ENCODE data around the gene CACHD1.

Gene CACHD1

DNA sequence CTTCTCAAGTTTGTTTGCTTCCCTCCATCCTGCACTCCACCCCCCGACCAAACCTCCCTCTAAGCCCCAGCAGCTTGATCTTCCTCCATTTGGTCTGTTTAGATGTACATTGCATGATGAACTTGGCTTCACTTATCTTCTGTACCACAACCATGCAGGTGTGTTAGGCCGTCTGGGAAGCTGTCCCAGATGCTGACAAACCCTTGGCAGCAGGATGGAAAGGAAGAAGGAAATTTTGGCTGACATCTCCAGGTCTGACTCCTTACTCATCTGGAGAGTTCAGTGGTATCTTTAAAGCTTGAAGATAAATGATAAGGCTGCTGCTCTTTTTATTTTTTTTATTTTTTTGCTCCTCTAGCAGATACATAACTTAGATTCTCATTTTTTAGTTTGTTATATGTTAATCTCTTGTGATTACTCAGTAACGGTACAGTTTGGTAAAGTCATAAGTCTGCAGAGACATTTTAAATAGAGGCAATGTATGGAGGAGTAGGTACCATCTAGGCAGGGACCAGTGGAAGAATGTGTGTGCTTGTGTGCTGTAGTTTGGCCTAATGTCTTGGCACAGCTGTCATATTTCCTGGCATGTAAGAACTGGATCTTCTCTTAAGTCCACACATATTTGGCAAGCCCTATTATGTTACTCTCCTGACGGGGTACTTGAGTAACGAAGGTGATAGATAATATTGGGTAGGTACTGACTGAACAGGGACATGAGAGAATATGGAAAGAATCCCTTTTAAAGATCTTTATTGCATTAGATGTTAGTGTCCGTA, 79.7 kb downstream of the CACHD1 start:
- DNase-seq (ENCODE audit: low read depth in 2 of 2) = no peak

DNA sequence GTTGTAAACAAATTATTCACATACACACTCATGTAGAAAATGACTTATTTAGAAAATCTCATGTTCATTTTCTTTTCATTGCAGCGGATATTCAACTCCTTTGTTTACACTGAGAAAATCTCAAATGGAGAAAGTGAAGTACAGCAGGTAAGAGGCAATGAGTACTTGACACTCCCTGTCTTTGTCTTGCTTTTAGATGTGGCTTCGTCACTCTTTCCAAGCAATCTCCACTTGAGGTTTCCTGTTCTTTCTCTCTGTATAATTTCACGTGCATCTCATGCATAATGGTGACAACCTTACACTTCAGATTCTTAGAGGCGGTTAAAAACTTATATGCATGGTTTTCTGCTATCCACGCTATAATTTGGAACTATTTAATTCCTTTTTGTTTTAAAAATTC, 80.6 kb downstream of the CACHD1 start:
- DNase-seq (ENCODE audit: low read depth in 2 of 2) = no peak

DNA sequence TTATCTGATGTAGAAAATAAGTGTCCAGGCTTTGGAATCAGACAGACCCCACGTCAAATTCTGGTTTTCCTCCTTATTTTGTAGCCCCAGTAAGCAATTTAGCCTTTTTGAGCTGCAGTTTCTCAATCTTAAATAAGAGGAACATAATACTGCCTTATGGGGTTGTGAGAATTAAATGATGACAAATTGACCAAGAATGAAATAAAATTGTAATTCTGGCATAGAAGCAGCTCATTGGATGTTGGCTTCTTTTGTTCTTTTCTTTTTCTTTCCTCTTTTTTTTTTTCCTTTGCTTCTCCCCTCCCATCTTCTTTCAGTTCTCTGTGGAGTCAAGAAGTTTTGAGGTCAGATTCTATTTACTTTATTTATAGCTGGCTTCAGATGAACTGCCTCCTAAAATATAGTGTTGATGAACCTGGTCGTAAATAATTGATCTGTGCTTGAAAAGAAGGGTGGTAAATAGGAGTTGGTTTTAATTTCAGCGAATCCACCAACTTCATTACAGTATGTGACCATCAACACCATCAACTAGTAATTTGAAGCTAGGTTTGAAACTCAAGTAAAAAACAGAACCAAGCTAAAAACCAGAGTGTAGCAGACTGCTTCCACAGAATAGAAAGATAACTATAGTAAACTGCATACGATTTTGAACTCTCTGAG, 81.1 kb downstream of the CACHD1 start:
- DNase-seq (ENCODE audit: low read depth in 2 of 2) = no peak

DNA sequence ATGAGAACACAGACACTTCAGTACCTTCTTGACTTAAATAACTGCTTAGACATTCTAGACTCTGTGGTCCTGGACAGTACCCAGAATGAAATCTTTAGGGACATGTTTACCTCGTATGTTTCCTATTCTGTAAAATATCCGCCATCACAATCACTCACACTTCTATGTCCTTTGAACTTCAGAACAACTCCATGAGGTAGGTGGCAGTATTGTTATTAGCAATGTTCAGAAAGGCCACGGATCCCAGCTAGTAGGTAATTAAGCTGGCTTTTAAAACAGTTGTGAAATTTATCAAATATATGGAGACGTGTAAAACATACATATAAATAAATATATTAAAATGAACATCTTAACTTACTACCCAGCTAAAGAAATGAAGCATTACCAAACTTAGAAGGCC, 83.4 kb downstream of the CACHD1 start:
- no peak for DNase-seq (ENCODE audit: low read depth in 2 of 2)

DNA sequence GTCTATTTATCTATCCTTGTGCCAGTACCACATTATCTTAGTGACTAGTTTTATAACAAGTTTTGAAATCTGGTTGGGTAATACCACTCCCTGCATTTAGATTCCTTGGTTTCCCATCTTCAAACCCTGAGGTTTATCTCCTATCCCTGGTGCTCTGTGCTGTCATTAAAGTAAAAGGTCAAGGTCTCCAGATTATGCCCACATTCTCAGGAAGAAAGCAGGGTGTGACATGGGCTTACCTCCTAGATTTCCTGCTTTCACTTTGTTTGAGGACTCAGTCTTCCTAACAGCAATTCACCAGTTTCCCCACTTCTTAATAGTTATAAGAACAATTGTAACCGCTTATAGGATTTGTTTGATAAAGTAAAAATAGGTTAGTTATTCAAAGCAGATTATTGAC, 86.0 kb downstream of the CACHD1 start:
- DNase-seq (ENCODE audit: low read depth in 2 of 2) = no peak

DNA sequence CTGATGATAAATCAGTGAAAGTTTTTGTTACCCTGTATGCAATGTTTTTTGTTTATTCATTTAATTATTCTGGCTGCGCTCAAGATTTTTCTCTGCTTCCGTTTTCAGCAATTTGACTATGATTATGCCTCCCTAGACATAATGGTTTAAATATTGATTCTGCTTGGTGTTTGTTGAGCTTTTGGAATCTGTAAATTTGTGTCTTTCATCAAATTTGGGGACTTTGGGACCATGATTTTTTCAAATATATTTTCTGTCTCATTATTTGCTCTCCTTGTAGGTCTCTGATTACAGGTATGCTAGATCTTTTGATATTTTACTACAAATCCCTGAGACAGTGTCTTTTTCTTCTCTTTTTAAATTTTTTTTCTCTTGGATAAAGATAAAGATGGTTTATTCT, 92.1 kb downstream of the CACHD1 start:
- no peak for DNase-seq (ENCODE audit: low read depth in 2 of 2)

DNA sequence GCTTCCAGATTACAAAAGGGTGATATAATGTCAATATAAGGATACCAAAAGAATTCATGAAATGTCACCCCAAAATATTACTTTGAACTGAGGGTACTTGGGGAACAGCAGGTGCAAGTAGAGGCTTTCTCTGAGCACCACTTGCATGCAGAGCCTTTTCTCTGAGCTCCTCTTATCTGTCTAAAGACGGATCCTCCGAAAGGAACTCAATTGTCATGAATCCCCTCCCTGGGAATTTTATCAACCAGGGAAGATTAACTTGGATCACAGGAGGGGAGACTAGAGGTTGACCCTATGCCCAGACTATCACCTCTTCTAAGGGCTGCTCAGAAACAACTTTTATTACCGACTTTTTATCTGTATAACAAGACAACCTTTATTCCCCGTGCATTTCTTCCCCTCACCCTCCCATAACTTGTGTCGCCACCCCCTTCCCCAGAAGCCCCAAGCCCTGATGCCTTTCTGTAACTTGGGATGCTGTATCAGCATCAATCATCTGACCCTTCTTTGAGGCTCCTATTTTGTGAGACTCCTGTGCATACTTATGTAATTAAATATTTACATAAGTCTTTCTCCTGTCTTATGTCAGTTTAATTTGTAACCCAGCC, 94.1 kb downstream of the CACHD1 start:
- no peak for DNase-seq (ENCODE audit: low read depth in 2 of 2)

DNA sequence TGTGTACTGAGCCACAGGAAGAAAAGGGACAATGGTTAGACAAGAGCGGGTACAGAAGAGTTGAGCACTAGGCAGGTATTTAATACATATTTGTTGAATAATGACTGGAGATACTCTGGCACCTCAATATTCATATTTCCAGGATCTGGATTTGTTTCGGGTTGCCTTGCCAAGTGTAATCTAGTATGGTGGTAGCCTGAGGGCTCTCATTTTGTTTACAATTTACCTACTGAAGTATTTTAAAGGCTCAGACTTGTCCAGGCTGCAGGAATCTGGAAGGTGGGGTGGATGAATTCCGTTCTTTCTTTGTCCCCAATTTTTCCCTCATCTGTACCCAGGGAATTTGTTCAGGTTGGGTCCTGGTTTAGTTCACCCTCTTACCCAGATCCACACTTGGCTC, 95.0 kb downstream of the CACHD1 start:
- DNase-seq (ENCODE audit: low read depth in 2 of 2) = no peak

DNA sequence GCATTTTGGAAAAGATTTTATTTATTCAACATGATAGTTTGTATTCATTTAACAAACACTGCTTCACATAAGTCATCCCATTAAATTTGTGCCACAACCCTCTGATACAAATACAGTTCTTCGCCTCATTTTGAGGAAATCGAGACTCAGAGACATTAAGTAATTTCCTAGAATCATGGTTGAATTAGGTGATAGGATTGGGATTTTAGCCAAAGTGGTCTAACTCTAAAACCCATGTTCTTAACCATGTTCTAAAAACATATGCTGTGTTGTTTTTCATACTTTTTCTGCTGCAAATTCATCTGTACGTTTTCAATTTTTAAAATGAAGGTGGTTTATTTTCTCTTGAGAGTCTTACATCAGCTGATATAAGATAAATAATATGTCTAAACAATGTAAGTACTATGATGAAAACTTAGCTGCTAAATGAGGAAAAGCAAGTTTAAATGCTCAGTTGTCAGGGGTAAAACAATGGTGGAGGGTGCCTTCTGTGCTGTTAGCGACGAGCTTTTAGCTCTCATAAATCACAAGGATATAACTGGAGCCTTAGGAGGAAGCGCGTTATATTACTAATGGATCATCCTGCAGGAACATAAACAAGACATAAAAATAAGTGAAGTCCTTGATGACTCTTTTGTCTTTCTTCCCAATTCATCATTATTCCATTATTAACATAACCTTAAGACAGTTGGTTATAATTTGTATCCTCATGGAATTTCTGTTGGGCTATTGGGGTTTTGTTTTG, 97.7 kb downstream of the CACHD1 start:
- no peak for DNase-seq (ENCODE audit: low read depth in 2 of 2)

DNA sequence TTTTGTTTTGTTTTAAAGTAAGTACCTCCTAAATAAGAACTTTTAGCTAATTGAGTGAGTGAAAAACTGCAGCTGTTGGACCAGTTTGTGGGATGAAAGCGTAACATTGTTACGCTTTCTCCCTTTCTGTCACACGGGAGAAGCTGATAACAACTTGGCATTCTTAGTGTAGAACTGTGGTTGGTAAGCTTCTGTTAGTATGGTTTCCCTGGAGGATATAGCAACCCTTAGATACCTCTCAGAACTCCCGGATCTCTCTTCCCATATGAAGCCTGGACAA, 98.2 kb downstream of the CACHD1 start:
- no peak for DNase-seq (ENCODE audit: low read depth in 2 of 2)

DNA sequence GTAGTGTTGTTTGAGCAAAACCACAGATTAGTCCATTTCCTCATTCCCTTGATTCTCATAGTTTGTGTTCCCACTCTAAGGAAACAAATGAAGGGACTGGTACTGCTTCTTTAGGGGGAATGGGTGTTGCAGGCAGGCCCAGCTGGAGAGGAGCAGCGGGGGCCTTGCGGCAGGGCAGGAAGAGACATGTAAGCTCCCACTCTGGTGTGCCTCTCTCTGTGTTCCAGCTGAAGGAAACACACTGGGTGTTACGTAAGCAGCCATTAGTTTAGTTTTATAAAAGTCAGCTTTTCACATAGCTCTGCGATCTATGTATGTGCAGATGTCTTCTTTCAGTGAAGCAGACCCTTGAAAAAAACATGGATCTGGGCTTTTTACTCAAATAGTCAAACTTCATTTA, 99.5 kb downstream of the CACHD1 start:
- no peak for DNase-seq (ENCODE audit: low read depth in 2 of 2)

DNA sequence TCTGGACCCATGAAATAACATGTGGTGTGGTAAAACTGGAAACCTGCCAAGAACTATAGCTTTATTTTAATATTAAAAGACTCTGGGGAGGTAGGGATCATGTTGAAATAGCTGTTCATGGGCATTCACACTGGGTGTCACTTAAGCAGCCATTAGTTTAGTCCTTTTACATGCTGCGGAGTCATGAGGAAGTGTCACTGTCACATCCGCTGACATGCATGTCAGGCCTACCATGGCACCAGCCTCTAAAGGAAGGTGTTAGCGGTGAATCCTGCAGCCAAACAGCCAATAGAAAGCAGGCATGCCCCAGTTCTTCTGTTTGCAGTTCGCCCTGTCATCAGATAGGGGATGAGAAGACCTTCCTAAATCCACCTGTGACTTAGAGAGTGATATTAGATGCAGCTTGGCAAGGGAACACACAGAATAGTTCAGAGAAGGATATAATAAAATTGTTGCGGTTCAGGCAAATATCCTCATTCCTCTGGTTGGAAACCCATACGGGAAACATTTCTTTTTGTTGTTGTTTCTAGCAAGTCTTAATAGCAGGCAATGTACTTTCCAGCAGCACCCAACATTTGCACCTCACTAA, 100.4 kb downstream of the CACHD1 start:
- DNase-seq (ENCODE audit: low read depth in 2 of 2) = no peak

DNA sequence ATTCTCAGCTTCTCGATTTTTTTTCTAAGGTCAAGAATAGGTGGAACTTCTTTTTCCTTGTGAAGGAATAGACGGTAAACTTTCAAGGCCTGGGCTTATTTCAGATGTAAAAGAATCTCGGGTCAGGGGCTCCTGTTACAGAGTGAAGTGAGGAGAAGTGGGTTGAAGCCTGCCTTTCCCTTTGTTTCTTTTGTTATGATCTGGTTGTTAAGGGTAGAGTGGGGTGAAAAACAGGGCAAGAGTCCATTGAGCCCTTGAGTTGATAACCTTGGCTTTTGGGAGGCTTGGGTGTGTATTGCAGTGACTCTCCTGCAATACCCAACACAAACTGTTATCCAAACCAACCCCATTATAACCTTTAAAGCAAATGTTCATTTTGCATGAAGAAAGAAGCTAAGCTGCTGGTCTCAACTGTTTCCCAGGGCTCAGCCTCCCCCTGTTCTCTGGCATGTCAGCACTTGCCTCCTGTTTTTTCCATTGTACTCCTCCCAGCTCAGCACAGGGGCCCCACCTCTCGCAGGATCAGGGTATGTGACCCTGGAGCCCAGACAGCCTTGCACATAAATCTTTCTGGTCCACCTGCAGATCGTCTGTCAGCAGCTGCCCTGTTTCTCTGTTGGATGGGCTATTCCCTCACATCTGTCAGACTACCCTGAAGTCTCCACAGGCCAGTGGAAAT, 102.4 kb downstream of the CACHD1 start:
- no peak for DNase-seq (ENCODE audit: low read depth in 2 of 2)

DNA sequence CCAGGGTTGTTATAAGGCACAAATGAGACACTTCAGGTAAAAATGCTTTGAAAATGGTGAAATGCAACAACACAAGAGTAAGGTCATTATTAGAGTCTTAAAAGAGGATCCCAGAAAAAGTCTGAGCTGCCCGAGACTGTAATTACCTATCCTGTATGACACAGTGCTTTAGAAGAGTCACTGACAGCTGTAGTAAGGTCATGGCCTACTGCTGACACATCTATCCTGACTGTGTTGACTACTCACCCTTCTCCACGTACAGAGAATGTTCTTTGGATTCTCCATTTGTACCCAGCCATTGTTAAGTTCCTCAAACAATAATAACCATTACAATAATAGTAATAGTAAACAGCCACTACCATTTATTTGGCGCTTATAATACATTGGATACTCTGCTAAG, 104.4 kb downstream of the CACHD1 start:
- no peak for DNase-seq (ENCODE audit: low read depth in 2 of 2)

DNA sequence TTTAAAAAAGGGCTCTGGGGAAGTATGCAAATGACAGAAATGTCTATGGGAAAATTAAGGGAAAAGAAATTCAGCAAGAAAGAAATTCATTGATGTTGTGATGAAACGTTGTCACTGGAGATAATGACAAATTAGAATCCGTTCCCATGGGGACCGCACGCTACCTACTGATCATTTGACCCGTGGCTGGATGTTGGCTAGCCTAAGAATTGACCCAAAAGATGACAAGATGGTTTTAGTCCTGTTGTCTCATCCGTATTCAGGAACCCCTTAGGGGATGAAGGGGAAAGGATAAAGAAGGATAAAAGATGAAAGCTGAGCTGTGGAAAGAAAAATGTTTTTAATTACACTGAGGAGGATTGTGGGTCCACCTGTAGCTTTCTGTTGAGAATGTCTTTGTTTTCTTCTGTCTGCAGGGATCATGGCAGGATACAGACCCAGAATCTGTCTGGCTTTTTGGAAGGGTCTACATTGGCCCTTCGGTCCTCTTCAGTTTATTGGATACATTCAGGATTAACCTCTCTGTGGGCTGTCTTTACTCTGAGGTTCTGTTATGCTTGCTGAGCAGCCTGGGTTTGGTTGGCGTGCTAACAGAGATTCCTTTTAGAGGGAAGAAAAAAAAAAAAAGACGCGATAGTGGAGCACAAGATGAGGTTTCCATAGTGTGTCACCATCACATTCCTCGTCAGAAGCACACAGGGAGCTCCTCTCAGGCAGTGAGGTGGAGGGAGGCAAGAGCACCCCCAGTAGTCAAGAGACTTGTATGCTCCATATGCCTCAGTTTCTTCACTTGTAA, 106.2 kb downstream of the CACHD1 start:
- no peak for DNase-seq (ENCODE audit: low read depth in 2 of 2)

DNA sequence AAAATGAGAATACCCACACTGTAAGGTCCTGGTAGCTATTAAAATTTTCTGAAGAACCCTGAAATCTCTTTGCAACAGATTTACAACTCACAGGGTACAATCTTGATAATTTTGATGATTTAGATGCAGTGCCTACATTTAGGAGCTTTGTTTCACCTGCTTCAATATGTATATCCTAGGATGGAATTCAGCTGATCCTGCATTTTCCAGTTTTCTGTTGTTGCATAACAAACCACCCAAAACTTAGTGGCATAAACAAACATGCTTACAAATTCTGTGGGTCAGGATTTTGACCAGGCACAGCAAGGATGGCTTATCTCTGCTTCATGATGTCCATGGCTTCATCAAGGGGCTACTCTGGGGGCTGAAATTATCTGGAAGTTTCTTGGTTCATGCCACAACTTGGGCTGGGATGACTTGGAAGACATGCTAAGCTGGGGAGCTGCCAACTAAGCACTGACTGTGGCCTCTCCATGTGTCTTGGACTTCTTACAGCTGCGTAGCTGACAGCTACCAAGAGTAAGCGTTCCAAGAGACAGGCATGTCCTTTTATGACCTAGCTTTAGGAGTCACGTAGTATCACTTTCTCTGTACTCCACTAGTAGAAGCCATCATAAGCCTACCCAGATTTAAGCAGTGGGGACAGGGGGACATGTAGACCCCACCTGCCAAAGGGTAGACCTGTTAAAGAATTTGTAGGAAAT, 108.5 kb downstream of the CACHD1 start:
- DNase-seq (ENCODE audit: low read depth in 2 of 2) = no peak

DNA sequence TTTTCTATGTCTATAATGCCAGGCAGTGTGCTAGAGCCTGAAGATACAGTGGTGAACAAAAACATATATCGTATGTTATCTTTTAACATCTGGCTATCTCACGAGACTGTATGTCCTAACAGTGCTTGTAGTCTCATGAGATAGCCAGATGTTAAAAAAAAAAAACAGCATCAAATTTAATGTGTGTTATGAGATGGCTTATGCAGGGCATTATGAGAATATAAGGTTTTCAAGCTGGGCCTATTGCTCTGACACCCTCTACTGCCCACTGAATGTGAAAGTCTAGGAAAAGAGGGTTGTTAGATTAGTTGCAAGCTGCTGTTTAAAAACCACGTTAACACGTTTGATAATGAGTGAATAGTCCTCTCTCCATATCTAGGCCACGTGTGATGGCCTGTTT, 109.8 kb downstream of the CACHD1 start:
- no peak for DNase-seq (ENCODE audit: low read depth in 2 of 2)

DNA sequence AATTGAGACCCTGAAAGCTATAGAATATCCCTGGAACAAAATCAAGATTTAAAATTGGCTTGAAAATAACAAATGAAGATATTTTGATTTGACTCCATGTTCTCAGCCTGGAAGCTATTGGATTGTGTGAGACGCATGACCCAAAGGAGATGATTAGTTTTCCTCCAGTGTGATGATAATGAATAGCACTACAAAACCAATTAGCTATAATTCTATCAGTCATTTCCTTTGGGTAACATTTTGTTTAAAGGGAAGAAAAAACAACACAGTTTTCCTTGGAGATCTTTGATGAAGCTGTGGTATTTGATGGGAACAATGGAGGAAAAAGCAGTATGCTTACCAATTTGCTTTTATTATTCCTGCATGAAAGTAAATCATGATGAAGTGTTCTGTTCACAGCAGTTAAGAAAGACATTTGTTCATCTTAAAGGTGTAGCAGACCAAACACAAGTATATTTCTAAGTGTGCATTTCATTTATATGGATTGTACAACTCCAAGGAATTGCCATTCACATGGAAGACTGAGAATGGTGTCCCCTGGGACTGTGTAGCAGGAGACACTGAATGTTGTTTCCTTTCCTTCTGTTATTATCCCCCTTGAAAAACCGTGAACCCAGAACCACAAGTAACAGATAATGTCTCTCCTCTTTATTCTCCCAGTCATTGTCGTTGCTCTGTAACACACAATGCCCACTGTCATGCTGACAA, 111.4 kb downstream of the CACHD1 start:
- DNase-seq (ENCODE audit: low read depth in 2 of 2) = no peak

DNA sequence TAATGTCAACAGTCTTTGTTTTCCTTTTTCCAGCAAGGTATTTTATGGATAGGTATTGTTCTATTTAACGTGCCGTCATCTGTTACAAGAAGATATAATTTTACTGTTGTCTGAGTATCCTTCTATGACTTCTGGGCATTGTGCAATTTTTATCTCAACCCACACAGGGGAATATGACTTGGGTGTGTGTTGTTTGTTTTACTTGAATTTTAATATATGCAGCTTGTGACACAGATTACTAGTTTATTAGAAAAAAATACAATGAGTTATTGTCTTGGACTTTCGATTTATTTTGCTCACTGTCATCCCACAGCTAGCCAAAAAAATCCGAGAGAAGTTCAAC, 111.9 kb downstream of the CACHD1 start:
- DNase-seq (ENCODE audit: low read depth in 2 of 2) = no peak

DNA sequence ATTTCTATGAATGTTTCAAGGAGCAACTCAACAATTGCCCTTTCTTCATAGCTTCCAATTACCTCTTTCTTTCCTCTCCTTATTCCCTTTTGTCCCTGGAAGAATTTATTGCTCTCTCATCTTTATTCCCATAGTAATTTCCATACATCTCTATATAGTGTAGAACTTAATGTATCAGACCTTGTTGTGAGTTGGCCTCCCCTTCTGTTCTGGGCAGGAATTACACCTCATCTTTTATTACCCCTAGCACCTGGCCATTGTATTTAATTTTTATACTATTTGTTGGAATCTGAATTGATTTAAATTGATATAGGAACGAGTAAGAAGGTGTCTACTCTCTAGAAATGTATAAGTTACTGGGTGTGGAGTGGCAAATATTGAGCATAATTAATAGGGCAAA, 114.5 kb downstream of the CACHD1 start:
- DNase-seq (ENCODE audit: low read depth in 2 of 2) = no peak
